ENCODE measurements around the gene APH1B.

Gene APH1B

DNA sequence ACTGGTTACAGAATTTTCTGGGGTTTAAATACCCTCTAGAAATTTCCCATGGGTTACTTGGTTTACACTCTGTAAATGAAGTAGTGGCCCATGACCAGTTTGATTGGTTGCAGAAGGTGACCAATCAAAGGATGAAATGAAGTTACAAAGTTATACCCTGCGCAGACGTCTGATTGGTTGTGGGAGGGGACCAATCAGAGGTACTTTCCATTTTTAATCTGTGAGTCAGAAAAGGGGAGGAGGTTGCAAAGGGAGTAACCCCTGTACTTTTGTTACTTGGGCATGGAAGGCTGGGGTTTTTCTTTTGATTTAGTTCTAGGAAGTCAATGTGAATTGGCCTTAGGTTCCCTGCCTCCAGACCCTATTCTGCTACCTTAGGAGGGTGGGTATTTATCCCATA, 18.7 kb upstream of the APH1B start:
- TF ChIP-seq TAF1 (IDR thresholded peaks at IDR 0.05; ENCODE audit: low read depth), result no peak

GRCh38 chr15:63260791-63261190, 16.6 kb upstream of the APH1B start:
- TF ChIP-seq RAD21 (IDR thresholded peaks at IDR 0.05; ENCODE audit: low read depth) (no peak), EGR1 (IDR thresholded peaks at IDR 0.05) (no peak)

DNA sequence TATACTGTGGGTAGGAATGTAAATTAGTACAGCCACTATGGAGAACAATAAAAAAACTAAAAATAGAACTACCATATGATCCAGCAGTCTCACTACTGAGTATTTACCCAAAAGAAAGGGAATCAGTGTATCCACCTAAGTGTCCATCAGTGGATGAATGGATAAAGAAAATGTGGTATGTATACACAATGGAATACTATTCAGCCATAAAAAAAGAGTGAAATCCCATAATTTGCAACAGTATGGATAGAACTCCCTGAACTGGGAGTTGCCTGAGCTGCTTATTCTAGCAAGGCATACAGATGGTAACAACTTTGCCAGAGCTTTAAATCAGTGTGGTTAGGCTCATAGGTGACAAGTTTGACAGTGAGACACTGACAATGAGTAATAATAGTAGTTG, 16.1 kb upstream of the APH1B start:
- TF ChIP-seq NFIC (IDR thresholded peaks at IDR 0.05), result no peak
- TF ChIP-seq CREB1 (IDR thresholded peaks at IDR 0.05; ENCODE audit: low read depth), result no peak

GRCh38 chr15:63263519-63263918, 13.9 kb upstream of the APH1B start:
- TF ChIP-seq REST (IDR thresholded peaks at IDR 0.05; ENCODE audit: low read depth) (no peak), MAX (IDR thresholded peaks at IDR 0.05) (no peak), TCF12 (IDR thresholded peaks at IDR 0.05; ENCODE audit: low read depth) (no peak), CREB1 (IDR thresholded peaks at IDR 0.05; ENCODE audit: low read depth) (no peak), ZBTB7A (IDR thresholded peaks at IDR 0.05; ENCODE audit: low read depth) (no peak), TAF1 (IDR thresholded peaks at IDR 0.05; ENCODE audit: low read depth) (no peak), CEBPB (IDR thresholded peaks at IDR 0.05) (no peak), FOXM1 (IDR thresholded peaks at IDR 0.05; ENCODE audit: borderline replicate concordance, low read depth) (no peak), EP300 (IDR thresholded peaks at IDR 0.05; ENCODE audit: borderline replicate concordance) (no peak)
- TF ChIP-seq, protein P1, sequence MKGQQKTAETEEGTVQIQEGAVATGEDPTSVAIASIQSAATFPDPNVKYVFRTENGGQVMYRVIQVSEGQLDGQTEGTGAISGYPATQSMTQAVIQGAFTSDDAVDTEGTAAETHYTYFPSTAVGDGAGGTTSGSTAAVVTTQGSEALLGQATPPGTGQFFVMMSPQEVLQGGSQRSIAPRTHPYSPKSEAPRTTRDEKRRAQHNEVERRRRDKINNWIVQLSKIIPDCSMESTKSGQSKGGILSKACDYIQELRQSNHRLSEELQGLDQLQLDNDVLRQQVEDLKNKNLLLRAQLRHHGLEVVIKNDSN (IDR thresholded peaks at IDR 0.05), result no peak

GRCh38 chr15:63264688-63265293, 12.6 kb upstream of the APH1B start:
- TF ChIP-seq CREB1 (IDR thresholded peaks at IDR 0.05; ENCODE audit: low read depth), result no peak
- no peak for TF ChIP-seq MAX (IDR thresholded peaks at IDR 0.05)
- no peak for TF ChIP-seq TAF1 (IDR thresholded peaks at IDR 0.05; ENCODE audit: low read depth)
- TF ChIP-seq ZBTB7A (IDR thresholded peaks at IDR 0.05; ENCODE audit: low read depth), result no peak
- TF ChIP-seq TCF12 (IDR thresholded peaks at IDR 0.05; ENCODE audit: low read depth), result no peak
- TF ChIP-seq, protein P1 (IDR thresholded peaks at IDR 0.05), result no peak
- TF ChIP-seq EGR1 (IDR thresholded peaks at IDR 0.05), result no peak
- TF ChIP-seq REST (IDR thresholded peaks at IDR 0.05; ENCODE audit: low read depth), result no peak
- TF ChIP-seq FOXM1 (IDR thresholded peaks at IDR 0.05; ENCODE audit: borderline replicate concordance, low read depth), result no peak
- no peak for TF ChIP-seq NFIC (IDR thresholded peaks at IDR 0.05)
- no peak for TF ChIP-seq CEBPB (IDR thresholded peaks at IDR 0.05)
- TF ChIP-seq YY1 (IDR thresholded peaks at IDR 0.05; ENCODE audit: low read depth), result no peak
- no peak for TF ChIP-seq EP300 (IDR thresholded peaks at IDR 0.05; ENCODE audit: borderline replicate concordance)
- no peak for TF ChIP-seq RAD21 (IDR thresholded peaks at IDR 0.05; ENCODE audit: low read depth)
- TF ChIP-seq TEAD4 (IDR thresholded peaks at IDR 0.05), result no peak

GRCh38 chr15:63274427-63274826, 3.0 kb upstream of the APH1B start:
- TF ChIP-seq TCF12 (IDR thresholded peaks at IDR 0.05; ENCODE audit: low read depth), result no peak

DNA sequence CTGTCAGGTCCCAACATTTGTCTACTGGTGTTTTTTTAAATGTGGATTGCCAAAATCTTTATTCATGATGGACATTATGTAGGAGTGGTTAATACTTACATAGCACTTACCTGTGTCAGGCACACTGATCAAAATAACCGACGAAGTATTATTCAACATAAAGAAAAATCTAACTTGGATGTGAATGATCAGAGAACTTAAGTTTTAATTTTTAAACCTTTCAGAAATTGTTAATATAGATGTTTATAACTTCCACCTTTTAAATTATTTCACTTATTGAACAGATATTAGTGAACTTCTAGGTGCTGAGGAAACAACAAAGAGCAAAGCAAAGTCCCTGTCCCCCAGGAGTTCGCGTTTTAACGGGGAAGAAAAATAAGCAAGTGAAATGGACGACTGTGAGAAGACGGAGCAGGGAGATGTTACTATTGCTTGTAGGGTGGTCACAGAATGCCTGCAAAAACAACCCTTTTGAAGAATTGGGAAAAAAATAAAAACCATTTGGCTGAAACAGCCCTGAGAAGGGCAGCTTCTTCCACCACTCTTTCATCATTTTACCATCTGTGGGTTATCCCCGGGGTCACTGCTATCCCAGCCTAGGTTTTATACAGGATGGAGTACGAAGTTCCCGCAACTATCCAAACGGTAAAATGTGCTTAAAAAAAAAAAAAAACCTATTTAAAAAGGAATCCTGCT, 915 bp upstream of the APH1B start:
- TF ChIP-seq, protein P1 (IDR thresholded peaks at IDR 0.05), result no peak
- no peak for TF ChIP-seq REST (IDR thresholded peaks at IDR 0.05; ENCODE audit: low read depth)
- TF ChIP-seq TEAD4 (IDR thresholded peaks at IDR 0.05), result no peak
- TF ChIP-seq TAF1 (IDR thresholded peaks at IDR 0.05; ENCODE audit: low read depth), result no peak
- TF ChIP-seq FOXM1 (IDR thresholded peaks at IDR 0.05; ENCODE audit: borderline replicate concordance, low read depth), result no peak

Data from Ishikawa (cell line).